Large intestine (tissue), 3 donors: Measurements from ENCODE around the gene SWT1. TPM values are rescaled to one million over a fixed set of nuclear protein-coding genes. Genes with fewer than 3 reads are reported as not detected.
"Not testable (repeated sequence)": the region's sequence is repeated elsewhere in the genome, so short reads cannot be mapped to it uniquely, and the experiment has no call there.

ENCODE experiments used
- DNase-seq, 2 donors: peaks; one replicate each; pipeline versions ENCODE4 v3.0.0 to v3.0.0-alpha.2; 2013
- H3K27ac ChIP-seq: one replicate; pipeline ENCODE4 v1.5.1; 2013; ENCODE audit warnings: low read length
- H3K27me3 ChIP-seq: 2 replicates; pipeline ENCODE4 v1.6.1; 2013; ENCODE audit warnings: low read length; ENCODE audit not compliant: control insufficient read depth, insufficient read depth
- H3K36me3 ChIP-seq: 2 replicates; pipeline ENCODE4 v1.6.1; 2013; ENCODE audit warnings: low read length; ENCODE audit not compliant: control insufficient read depth, insufficient read depth
- H3K4me1 ChIP-seq: one replicate; pipeline ENCODE4 v1.6.1; 2013; ENCODE audit warnings: low read length; ENCODE audit not compliant: control insufficient read depth, insufficient read depth
- H3K4me3 ChIP-seq: one replicate; pipeline ENCODE4 v1.5.1; 2013; ENCODE audit warnings: low read length
- H3K9me3 ChIP-seq: one replicate; pipeline ENCODE4 v1.6.1; 2013; ENCODE audit warnings: mild to moderate bottlenecking, low read depth, low read length, moderate library complexity; ENCODE audit not compliant: control insufficient read depth
- WGBS: methylation state at CpG from one replicate; pipeline ENCODE4 v1.1.5; 2013; ENCODE audit warnings: low lambda C conversion rate; ENCODE audit not compliant: insufficient coverage; 5-methylcytosine and 5-hydroxymethylcytosine counted together
- polyA plus RNA-seq: library from polyadenylated mRNA; unstranded; fragments of 120-200 nt; gene quantifications from one replicate; pipeline ENCODE4 v1.2.1, GENCODE V29; 2013

Gene SWT1
- polyA plus RNA-seq, 1 donor, result 5.3 TPM

DNA sequence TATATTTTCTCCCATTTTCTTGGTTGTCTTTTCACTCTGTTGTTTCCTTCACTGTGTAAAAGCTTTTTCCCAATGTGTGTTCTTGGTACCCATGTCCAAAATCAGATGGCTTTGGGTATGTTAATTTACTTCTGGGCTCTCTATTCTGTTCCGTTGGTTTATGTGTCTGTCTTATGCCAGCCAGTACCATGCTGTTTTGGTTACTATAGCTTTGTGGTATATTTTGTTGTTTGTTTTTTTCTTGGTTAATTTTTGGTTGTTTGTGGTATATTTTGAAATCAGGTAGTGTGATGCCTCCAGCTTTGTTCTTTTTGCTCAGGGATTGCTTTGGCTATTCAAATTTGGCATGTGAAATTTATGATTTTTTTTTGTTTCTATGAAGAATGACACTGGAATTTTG is 67.2 kb downstream of the SWT1 start:
- Histone ChIP-seq H3K4me3 (no peak overlapping the region), H3K36me3 (peaks cover 4% of the 10 kb centered on the region), H3K27ac (no peak overlapping the region), H3K4me1 (no peaks in the 10 kb centered on the region), H3K27me3 (no peaks in the 10 kb centered on the region), H3K9me3 (peaks cover 4% of the 10 kb centered on the region)
- DNase-seq, result no peak
- no CpG with 5 or more reads among the region's 1 CpG for WGBS

- Histone ChIP-seq H3K27me3 (no peaks in the 10 kb centered on the region), H3K36me3 (peaks cover 6% of the 10 kb centered on the region), H3K9me3 (peaks cover 4% of the 10 kb centered on the region), H3K4me3 (no peak overlapping the region), H3K4me1 (no peaks in the 10 kb centered on the region), H3K27ac (no peak overlapping the region)
- 78% methylated on average over 3 of the region's 4 CpGs for WGBS
- DNase-seq, result no peak
Measured at GRCh38 chr1:185227161-185227560, 70.2 kb downstream of the SWT1 start.

- 98% methylated on average over 4 of the region's 4 CpGs for WGBS
- DNase-seq, result no peak
- H3K27ac ChIP-seq, result no peak overlapping the region
Measured at GRCh38 chr1:185228979-185229378, 72.0 kb downstream of the SWT1 start.

DNA sequence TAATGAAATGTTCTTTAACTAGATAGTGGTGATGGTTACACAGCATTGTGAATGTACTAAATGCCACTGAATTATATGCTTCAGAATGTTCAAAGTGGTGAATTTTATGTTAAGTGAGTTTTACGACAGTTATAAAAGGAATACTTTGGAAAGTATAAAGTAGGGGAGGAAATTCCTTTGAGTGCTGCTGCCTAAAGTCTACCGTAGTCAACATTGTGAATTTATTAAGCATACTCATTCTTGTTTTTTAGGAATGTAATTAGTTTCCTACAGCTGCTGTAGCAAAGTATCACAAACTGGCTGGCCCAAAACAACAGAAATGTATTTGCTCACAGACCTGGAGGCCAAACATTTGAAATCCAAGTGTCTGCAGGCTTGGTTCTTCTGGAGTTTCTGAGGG is 73.0 kb downstream of the SWT1 start:
- H3K27ac ChIP-seq, result no peak overlapping the region
- no peaks in the 10 kb centered on the region for H3K9me3 ChIP-seq
- H3K4me3 ChIP-seq, result no peak overlapping the region
- WGBS, result 100% methylated on average over 1 of the region's 2 CpGs
- peaks cover 2% of the 10 kb centered on the region for H3K36me3 ChIP-seq
- no peaks in the 10 kb centered on the region for H3K27me3 ChIP-seq
- H3K4me1 ChIP-seq, result no peaks in the 10 kb centered on the region
- DNase-seq, result peak in 1 of 2 donors; percentile 2

More at GRCh38 chr1:185228979-185229378, 72.0 kb downstream of the SWT1 start:
- no peak overlapping the region for H3K4me3 ChIP-seq
- no peaks in the 10 kb centered on the region for H3K27me3 ChIP-seq
- H3K36me3 ChIP-seq, result peaks cover 2% of the 10 kb centered on the region
- H3K4me1 ChIP-seq, result no peaks in the 10 kb centered on the region
- peaks cover 4% of the 10 kb centered on the region for H3K9me3 ChIP-seq

DNA sequence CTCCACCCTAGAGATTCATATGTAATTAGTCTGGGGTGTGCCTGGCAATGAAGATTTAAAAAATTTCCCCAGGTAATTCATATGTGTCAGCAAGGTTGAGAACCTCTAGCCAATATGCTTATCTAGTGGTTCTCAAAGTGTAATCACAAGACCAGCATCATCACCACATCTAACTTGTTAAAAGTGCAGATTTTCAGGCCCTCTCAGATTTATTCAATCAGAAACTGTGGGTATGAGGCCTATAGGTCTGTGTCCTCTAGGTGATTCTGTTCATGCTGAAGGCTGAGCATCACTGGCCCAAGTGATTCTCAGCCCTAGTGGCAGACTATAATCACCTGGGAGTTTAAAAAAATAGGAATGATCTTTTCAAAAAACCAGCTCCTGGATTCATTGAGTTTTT is 75.9 kb downstream of the SWT1 start:
- H3K4me3 ChIP-seq, result no peak overlapping the region
- DNase-seq, result no peak
- H3K9me3 ChIP-seq, result no peaks in the 10 kb centered on the region
- peaks cover 2% of the 10 kb centered on the region for H3K36me3 ChIP-seq
- H3K4me1 ChIP-seq, result no peaks in the 10 kb centered on the region
- H3K27me3 ChIP-seq, result no peaks in the 10 kb centered on the region
- H3K27ac ChIP-seq, result no peak overlapping the region

DNA sequence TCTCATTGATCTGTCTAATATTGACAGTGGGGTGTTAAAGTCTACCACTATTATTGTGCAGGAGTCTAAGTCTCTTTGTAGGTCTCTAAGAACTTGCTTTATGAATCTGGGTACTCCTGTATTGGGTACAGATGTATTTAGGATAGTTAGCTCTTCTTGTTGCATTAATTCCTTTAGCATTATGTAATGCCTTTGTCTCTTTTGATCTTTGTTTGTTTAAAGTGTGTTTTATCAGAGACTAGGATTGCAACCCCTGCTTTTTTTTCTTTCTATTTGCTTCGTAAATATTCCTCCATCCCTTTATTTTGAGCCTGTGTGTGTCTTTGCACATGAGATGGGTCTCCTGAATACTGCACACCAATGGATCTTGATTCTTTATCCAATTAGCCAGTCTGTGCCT is 77.2 kb downstream of the SWT1 start:
- not testable (repeated sequence) for H3K9me3 ChIP-seq
- WGBS, result no CpG with 5 or more reads among the region's 1 CpG

GRCh38 chr1:185237176-185237575 is 80.2 kb downstream of the SWT1 start:
- H3K36me3 ChIP-seq, H3K27ac ChIP-seq, H3K4me3 ChIP-seq, H3K4me1 ChIP-seq, H3K9me3 ChIP-seq, DNase-seq, H3K27me3 ChIP-seq: not testable (repeated sequence)
- no CpG with 5 or more reads among the region's 2 CpGs for WGBS

More for the DNA sequence above, 77.2 kb downstream of the SWT1 start:
- H3K4me1 ChIP-seq, H3K36me3 ChIP-seq, H3K27ac ChIP-seq, H3K4me3 ChIP-seq, DNase-seq, H3K27me3 ChIP-seq: not testable (repeated sequence)

- DNase-seq, result no peak
- no peaks in the 10 kb centered on the region for H3K36me3 ChIP-seq
- H3K9me3 ChIP-seq, result no peaks in the 10 kb centered on the region
- no peak overlapping the region for H3K27ac ChIP-seq
- no peak overlapping the region for H3K4me3 ChIP-seq
- no peaks in the 10 kb centered on the region for H3K27me3 ChIP-seq
- no CpG with 5 or more reads among the region's 1 CpG for WGBS
- no peaks in the 10 kb centered on the region for H3K4me1 ChIP-seq
Measured at GRCh38 chr1:185237661-185238060, 80.7 kb downstream of the SWT1 start.

DNA sequence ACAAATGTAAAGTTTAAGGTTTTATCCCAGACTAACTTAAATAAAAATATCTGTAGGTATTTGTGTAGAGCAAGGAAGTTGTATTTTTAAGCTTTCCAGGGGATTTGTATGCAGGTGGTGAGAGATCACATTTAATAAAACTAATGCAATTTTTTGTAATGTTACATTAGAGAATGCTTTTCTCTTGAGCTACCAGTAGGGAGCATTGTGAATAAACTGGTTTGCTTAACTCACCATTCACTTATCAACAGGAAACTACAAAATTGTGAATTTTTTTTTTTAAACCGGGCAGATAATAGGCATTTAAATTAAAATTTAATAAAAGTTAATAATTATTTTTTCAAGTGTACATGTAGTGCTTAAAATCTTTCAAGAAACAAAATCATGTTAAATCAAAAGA is 81.5 kb downstream of the SWT1 start:
- Histone ChIP-seq H3K27me3 (no peaks in the 10 kb centered on the region), H3K27ac (no peak overlapping the region), H3K9me3 (no peaks in the 10 kb centered on the region), H3K4me3 (no peak overlapping the region), H3K36me3 (no peaks in the 10 kb centered on the region), H3K4me1 (no peaks in the 10 kb centered on the region)
- 29% methylated on average over 1 of the region's 1 CpG for WGBS
- DNase-seq, result no peak

- Histone ChIP-seq H3K36me3 (no peaks in the 10 kb centered on the region), H3K27ac (no peak overlapping the region), H3K4me3 (no peak overlapping the region), H3K27me3 (no peaks in the 10 kb centered on the region), H3K9me3 (no peaks in the 10 kb centered on the region), H3K4me1 (no peaks in the 10 kb centered on the region)
- no CpG with 5 or more reads among the region's 1 CpG for WGBS
- no peak for DNase-seq
Measured at GRCh38 chr1:185239861-185240260, 82.9 kb downstream of the SWT1 start.

GRCh38 chr1:185241127-185241526 is 84.2 kb downstream of the SWT1 start:
- Histone ChIP-seq H3K36me3 (no peaks in the 10 kb centered on the region), H3K9me3 (no peaks in the 10 kb centered on the region), H3K4me1 (no peaks in the 10 kb centered on the region), H3K4me3 (no peak overlapping the region), H3K27ac (no peak overlapping the region), H3K27me3 (no peaks in the 10 kb centered on the region)
- DNase-seq, result no peak
